GM21526 (cell line): ENCODE measurements around the gene SCTR.

Experiments used
- ATAC-seq: cut with Tn5 transposase; IDR thresholded peaks from one replicate; pipeline ENCODE4 v1.9.1; 2021; ENCODE audit warnings: moderate library complexity; ENCODE audit not compliant: unreplicated experiment, low FRiP score

The SCTR gene

GRCh38 chr2:119433636-119434327 is 90.5 kb downstream of the SCTR start:
- ATAC-seq: no peak

GRCh38 chr2:119432851-119433522 is 91.3 kb downstream of the SCTR start:
- no peak for ATAC-seq

- peak; percentile 5 for ATAC-seq
These were observed 92.1 kb downstream of the SCTR start for GRCh38 chr2:119431976-119432850.

- peak; percentile 59 for ATAC-seq
These were observed 92.9 kb downstream of the SCTR start, which contains the start of gene TMEM37 for GRCh38 chr2:119431155-119431975. Gene TMEM37, plus strand, starts transcription at chr2:119431854. Its CDS starts 50 bp downstream, at chr2:119431904.

GRCh38 chr2:119430023-119430498 is 94.2 kb downstream of the SCTR start:
- ATAC-seq: no peak

- ATAC-seq: no peak
These were observed 94.9 kb downstream of the SCTR start for GRCh38 chr2:119429225-119429981.

GRCh38 chr2:119428488-119429224 is 95.6 kb downstream of the SCTR start:
- ATAC-seq: no peak

- no peak for ATAC-seq
These were observed 96.5 kb downstream of the SCTR start for GRCh38 chr2:119427756-119428155.

- no peak for ATAC-seq
These were observed 97.4 kb downstream of the SCTR start for GRCh38 chr2:119426801-119427395.

GRCh38 chr2:119426396-119426675 is 97.9 kb downstream of the SCTR start:
- no peak for ATAC-seq

- ATAC-seq: no peak
These were observed 98.5 kb downstream of the SCTR start for GRCh38 chr2:119425620-119426395.

- ATAC-seq: no peak
These were observed 99.2 kb downstream of the SCTR start for GRCh38 chr2:119425119-119425405.

GRCh38 chr2:119424284-119425118 is 99.8 kb downstream of the SCTR start:
- ATAC-seq: no peak

- no peak for ATAC-seq
These were observed 100.5 kb downstream of the SCTR start for GRCh38 chr2:119423811-119424210.

- ATAC-seq: no peak
These were observed 101.2 kb downstream of the SCTR start for GRCh38 chr2:119423108-119423444.

- ATAC-seq: no peak
These were observed 101.7 kb downstream of the SCTR start for GRCh38 chr2:119422360-119423107.

- no peak for ATAC-seq
These were observed 102.5 kb downstream of the SCTR start for GRCh38 chr2:119421741-119422140.
